PC-9 (cell line): ENCODE data around the gene TMEM225B. TPM values are rescaled to one million over a fixed set of nuclear protein-coding genes. Genes with fewer than 3 reads are reported as not detected.
"Not testable (repeated sequence)": the region's sequence is repeated elsewhere in the genome, so short reads cannot be mapped to it uniquely, and the experiment has no call there.

Source experiments
- BruUV-seq: library from RNA; stranded (reverse); fragments of 400-500 nt; replicated peaks from 2 replicates; lab custom pipeline; 2021; lab: Mats Ljungman, UMichigan
- CTCF ChIA-PET: fragments of 300-600 bp; sonication (Branson Sonifier 250); formaldehyde crosslinking; loops from one replicate; lab custom pipeline; 2022; ENCODE audit warnings: antibody characterized with exemption; lab: Charles Lee
- POLR2A ChIA-PET: fragments of 300-600 bp; sonication (Branson Sonifier 250); formaldehyde crosslinking; loops from one replicate; lab custom pipeline; 2022; ENCODE audit warnings: antibody characterized with exemption; ENCODE audit not compliant: unreplicated experiment; lab: Charles Lee
- DNase-seq, 2 experiments: peaks; one replicate each; pipeline versions ENCODE4 v3.0.0 to v3.0.0-alpha.2; 2015 to 2022; ENCODE audit warnings: mixed read lengths in 1 of 2
- H2AFZ ChIP-seq: fragments of 200-600 bp; sonication (generic); 2 replicates; pipeline ENCODE4 v1.8.1; 2017; ENCODE audit warnings: antibody characterized with exemption
- H3F3A ChIP-seq: fragments of 200-600 bp; sonication (generic); 2 replicates; pipeline ENCODE4 v1.8.1; 2017; ENCODE audit warnings: antibody characterized with exemption, mild to moderate bottlenecking, low read depth; ENCODE audit not compliant: insufficient read depth
- H3K27ac ChIP-seq: fragments of 200-600 bp; sonication (generic); 2 replicates; pipeline ENCODE4 v1.6.1; 2016; ENCODE audit warnings: mixed run types
- H3K27me3 ChIP-seq: fragments of 200-600 bp; sonication (generic); 2 replicates; pipeline ENCODE4 v1.6.1; 2016; ENCODE audit warnings: low read depth, mixed run types; ENCODE audit not compliant: insufficient read depth
- H3K36me3 ChIP-seq: fragments of 200-600 bp; sonication (generic); 2 replicates; pipeline ENCODE4 v1.6.1; 2016; ENCODE audit warnings: low read depth, mixed run types
- H3K4me1 ChIP-seq: fragments of 200-600 bp; sonication (generic); replicated peaks from 2 replicates; pipeline ENCODE4 v1.6.1; 2016; ENCODE audit warnings: mixed run types; ENCODE audit not compliant: insufficient read depth
- H3K4me2 ChIP-seq: fragments of 200-600 bp; sonication (generic); 2 replicates; pipeline ENCODE4 v1.6.1; 2017; ENCODE audit warnings: mixed run types
- H3K4me3 ChIP-seq: fragments of 200-600 bp; sonication (generic); 2 replicates; pipeline ENCODE4 v1.6.1; 2016; ENCODE audit warnings: mixed run types
- H3K79me2 ChIP-seq: fragments of 200-600 bp; sonication (generic); 2 replicates; pipeline ENCODE4 v1.6.1; 2017; ENCODE audit warnings: low read depth, mixed run types
- H3K9me2 ChIP-seq: fragments of 200-600 bp; sonication (generic); 2 replicates; pipeline ENCODE4 v1.8.1; 2017; ENCODE audit warnings: mild to moderate bottlenecking; ENCODE audit not compliant: insufficient read depth
- H3K9me3 ChIP-seq: fragments of 200-600 bp; sonication (generic); 2 replicates; pipeline ENCODE4 v1.8.1; 2016; ENCODE audit warnings: low read depth; ENCODE audit not compliant: insufficient read depth
- H4K20me1 ChIP-seq: fragments of 200-600 bp; sonication (generic); 2 replicates; pipeline ENCODE4 v1.8.1; 2017; ENCODE audit not compliant: insufficient read depth
- CTCF ChIP-seq: fragments of 200-600 bp; sonication (generic); conservative IDR thresholded peaks from 2 replicates; pipeline ENCODE4 v1.6.1; 2017; ENCODE audit warnings: mixed run types, antibody characterized with exemption, mild to moderate bottlenecking, moderate library complexity
- EZH2 ChIP-seq: fragments of 200-600 bp; sonication (generic); IDR thresholded peaks from 2 replicates; pipeline ENCODE4 v1.8.0; 2017; ENCODE audit warnings: antibody characterized with exemption, low read depth
- intact Hi-C: fragments of 100-400 bp; cut with micrococcal nuclease; formaldehyde crosslinking; loops from one replicate; pipeline ENCODE4 v1.10.0; 2022; ENCODE audit not compliant: unreplicated experiment
- total RNA-seq: library from RNA; stranded (reverse); gene quantifications from 2 replicates; pipeline ENCODE4 v1.2.3, GENCODE V29; 2021

The TMEM225B gene
- total RNA-seq, 1 experiment from 2014 or later = 1.5 TPM

- TF ChIP-seq EZH2 = no peak
- TF ChIP-seq CTCF = no peak
- Histone ChIP-seq H3K9me3 (no peaks in the 10 kb centered on the region), H3K79me2 (no peaks in the 10 kb centered on the region), H3K4me2 (no peak overlapping the region), H3K4me3 (no peak overlapping the region), H3K9me2 (no peaks in the 10 kb centered on the region), H3K27ac (no peak overlapping the region), H4K20me1 (no peaks in the 10 kb centered on the region), H3K27me3 (no peaks in the 10 kb centered on the region), H3F3A (no peaks in the 10 kb centered on the region), H3K4me1 (no peaks in the 10 kb centered on the region), H3K36me3 (no peaks in the 10 kb centered on the region), H2AFZ (no peak overlapping the region)
- no TSS peak for BruUV-seq
- no peak for DNase-seq
- ChIA-PET CTCF (no interaction called here), POLR2A (no interaction called here)
- intact Hi-C loops = no loop called here
Observed at GRCh38 chr7:99651290-99651689, 53.2 kb downstream of the TMEM225B start.

GRCh38 chr7:99652671-99653070, 54.6 kb downstream of the TMEM225B start:
- Histone ChIP-seq H2AFZ (no peak overlapping the region), H3K9me3 (no peaks in the 10 kb centered on the region), H3K4me3 (no peak overlapping the region), H3K4me1 (no peaks in the 10 kb centered on the region), H3K9me2 (no peaks in the 10 kb centered on the region), H3F3A (no peaks in the 10 kb centered on the region), H4K20me1 (no peaks in the 10 kb centered on the region), H3K79me2 (no peaks in the 10 kb centered on the region), H3K36me3 (no peaks in the 10 kb centered on the region), H3K4me2 (no peak overlapping the region), H3K27ac (no peak overlapping the region), H3K27me3 (no peaks in the 10 kb centered on the region)
- ChIA-PET CTCF (no interaction called here), POLR2A (interaction anchor here (0.6 kb wide), 1 partner anchor 42 kb away, joined by 3 read pairs; no protein-coding TSS in a partner anchor)
- TF ChIP-seq CTCF = no peak
- no peak for TF ChIP-seq EZH2
- no TSS peak for BruUV-seq
- DNase-seq = no peak
- intact Hi-C loops = no loop called here

GRCh38 chr7:99653269-99653668, 55.2 kb downstream of the TMEM225B start:
- H3K27ac ChIP-seq, CTCF ChIA-PET, H2AFZ ChIP-seq, intact Hi-C loops, H3F3A ChIP-seq, DNase-seq, H3K4me3 ChIP-seq, H3K9me2 ChIP-seq, H3K4me1 ChIP-seq, H3K79me2 ChIP-seq, H3K27me3 ChIP-seq, H4K20me1 ChIP-seq, H3K9me3 ChIP-seq, H3K36me3 ChIP-seq, H3K4me2 ChIP-seq, BruUV-seq: not testable (repeated sequence)
- POLR2A ChIA-PET = interaction anchor here (0.6 kb wide), 1 partner anchor 41 kb away, joined by 3 read pairs; no protein-coding TSS in a partner anchor

GRCh38 chr7:99653754-99654153, 55.7 kb downstream of the TMEM225B start:
- no peaks in the 10 kb centered on the region for H3K9me2 ChIP-seq
- TF ChIP-seq EZH2 = no peak
- TF ChIP-seq CTCF = no peak
- H3K4me2 ChIP-seq = no peak overlapping the region
- no peak overlapping the region for H2AFZ ChIP-seq
- no TSS peak for BruUV-seq
- ChIA-PET POLR2A (no interaction called here), CTCF (no interaction called here)
- no peaks in the 10 kb centered on the region for H3F3A ChIP-seq
- no peaks in the 10 kb centered on the region for H4K20me1 ChIP-seq
- intact Hi-C loops = no loop called here
- H3K4me1 ChIP-seq = no peaks in the 10 kb centered on the region
- no peak overlapping the region for H3K4me3 ChIP-seq
- H3K79me2 ChIP-seq = no peaks in the 10 kb centered on the region
- no peak for DNase-seq
- H3K9me3 ChIP-seq = no peaks in the 10 kb centered on the region
- H3K27ac ChIP-seq = no peak overlapping the region
- no peaks in the 10 kb centered on the region for H3K36me3 ChIP-seq
- H3K27me3 ChIP-seq = no peaks in the 10 kb centered on the region

- H3K36me3 ChIP-seq, BruUV-seq, H2AFZ ChIP-seq, H3K9me2 ChIP-seq, CTCF ChIA-PET, H3K9me3 ChIP-seq, H3K4me3 ChIP-seq, H3F3A ChIP-seq, H3K4me1 ChIP-seq, H3K27me3 ChIP-seq, H3K27ac ChIP-seq, intact Hi-C loops, DNase-seq, H3K4me2 ChIP-seq, POLR2A ChIA-PET, H3K79me2 ChIP-seq, H4K20me1 ChIP-seq: not testable (repeated sequence)
Observed at GRCh38 chr7:99654626-99655025, 56.6 kb downstream of the TMEM225B start.
